NOMO-1 treated with dmso at 0.1 percent for 144 hours (cell line): ENCODE measurements around the gene SYP.

ENCODE experiments used
- DNase-seq: peaks from one replicate; lab custom pipeline; 2025; ENCODE audit not compliant: unreplicated experiment; lab: John Stamatoyannopoulos, UW

The SYP gene

GRCh38 chrX:49221868-49222267, 21.9 kb upstream of the SYP start:
- no peak for DNase-seq

DNA sequence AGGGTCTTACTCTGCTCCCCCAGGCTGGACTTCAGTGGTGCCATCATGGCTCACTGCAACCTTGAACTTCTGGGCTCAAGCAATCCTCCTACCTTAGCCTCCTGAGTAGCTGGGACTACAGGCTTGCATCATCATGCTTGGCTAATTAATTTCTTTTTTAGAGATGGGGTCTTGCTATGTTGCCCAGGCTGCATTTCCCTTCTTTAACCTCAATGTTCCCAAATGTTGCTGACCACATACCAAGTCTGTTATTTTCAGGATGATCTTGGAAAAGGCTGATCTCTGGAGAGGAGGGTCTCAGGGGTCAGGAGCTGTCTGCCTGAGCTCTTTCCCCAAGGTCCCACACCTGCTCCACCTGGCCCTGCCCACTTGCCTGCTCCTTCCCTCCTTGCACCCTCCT, 20.1 kb upstream of the SYP start:
- no peak for DNase-seq

- no peak for DNase-seq
These were observed 15.1 kb upstream of the SYP start for GRCh38 chrX:49214996-49215526.

DNA sequence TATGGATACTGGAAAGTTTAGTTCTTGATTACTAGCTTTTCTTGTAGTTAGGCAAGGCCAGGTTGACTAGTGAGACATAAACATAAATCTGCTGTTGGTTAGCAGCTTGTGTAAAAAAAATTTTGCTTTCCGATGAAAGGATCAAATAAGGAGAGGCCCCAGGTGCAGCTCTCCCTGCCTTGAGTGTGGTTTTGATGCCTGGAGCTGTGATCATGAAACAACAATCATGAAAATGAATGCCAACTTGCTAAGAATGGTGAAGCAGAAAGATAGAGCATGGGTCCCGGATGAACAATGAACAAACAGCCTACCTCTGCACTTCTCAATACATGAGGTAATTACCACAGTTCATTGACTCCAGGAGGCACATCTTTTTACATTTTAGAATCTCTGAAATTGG, 14.4 kb upstream of the SYP start:
- no peak for DNase-seq

- no peak for DNase-seq
These were observed 12.9 kb upstream of the SYP start for GRCh38 chrX:49212861-49213260.

GRCh38 chrX:49212209-49212608, 12.2 kb upstream of the SYP start:
- no peak for DNase-seq

DNA sequence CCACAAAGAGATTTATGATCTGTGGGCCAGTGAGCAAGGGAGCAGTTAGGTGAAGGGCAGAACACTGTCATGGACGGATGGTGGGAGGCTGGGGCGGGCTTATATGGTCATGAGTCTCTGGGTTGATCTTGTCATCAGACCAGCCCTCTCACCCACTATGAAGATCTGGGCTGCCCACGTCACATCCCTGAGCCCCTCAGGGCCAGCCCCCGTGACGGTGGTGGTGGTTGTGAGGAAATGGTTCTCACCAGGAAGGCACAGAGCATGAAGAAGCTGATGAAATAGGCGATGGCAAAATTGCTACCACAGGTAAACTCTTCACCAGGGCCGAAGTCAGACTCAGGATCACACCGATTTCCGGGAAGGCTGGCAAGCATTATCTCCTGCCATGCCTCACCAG, 11.1 kb upstream of the SYP start:
- no peak for DNase-seq

GRCh38 chrX:49210406-49210805, 10.4 kb upstream of the SYP start:
- no peak for DNase-seq

- DNase-seq: no peak
These were observed 9.7 kb upstream of the SYP start for GRCh38 chrX:49209434-49210251.

DNA sequence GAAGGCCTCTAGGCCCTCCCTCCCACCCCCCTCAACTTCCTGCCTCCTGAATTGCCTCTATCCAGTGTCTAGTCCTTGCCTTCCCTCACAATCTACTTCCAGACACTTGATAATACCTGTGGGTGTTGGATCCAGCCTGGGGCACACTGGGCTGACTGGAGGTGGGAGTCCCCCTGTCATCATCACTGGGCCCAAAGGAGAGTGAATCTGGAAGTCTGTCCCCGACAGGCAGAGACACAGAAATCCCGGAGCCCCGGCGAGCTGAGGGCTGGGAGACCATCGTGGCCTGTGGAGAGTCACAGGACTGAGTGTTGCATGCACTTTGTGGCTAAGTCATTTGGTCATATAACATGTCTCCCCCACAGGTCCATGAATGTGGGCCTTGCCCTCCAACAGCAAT, 8.4 kb upstream of the SYP start:
- no peak for DNase-seq

GRCh38 chrX:49206543-49206942, 6.5 kb upstream of the SYP start:
- DNase-seq: no peak

GRCh38 chrX:49205443-49205842, 5.5 kb upstream of the SYP start:
- DNase-seq: no peak

GRCh38 chrX:49204709-49205108, 4.7 kb upstream of the SYP start:
- DNase-seq: no peak

- no peak for DNase-seq
These were observed 4.0 kb upstream of the SYP start for GRCh38 chrX:49204017-49204416.

GRCh38 chrX:49203536-49203935, 3.5 kb upstream of the SYP start:
- DNase-seq: no peak

DNA sequence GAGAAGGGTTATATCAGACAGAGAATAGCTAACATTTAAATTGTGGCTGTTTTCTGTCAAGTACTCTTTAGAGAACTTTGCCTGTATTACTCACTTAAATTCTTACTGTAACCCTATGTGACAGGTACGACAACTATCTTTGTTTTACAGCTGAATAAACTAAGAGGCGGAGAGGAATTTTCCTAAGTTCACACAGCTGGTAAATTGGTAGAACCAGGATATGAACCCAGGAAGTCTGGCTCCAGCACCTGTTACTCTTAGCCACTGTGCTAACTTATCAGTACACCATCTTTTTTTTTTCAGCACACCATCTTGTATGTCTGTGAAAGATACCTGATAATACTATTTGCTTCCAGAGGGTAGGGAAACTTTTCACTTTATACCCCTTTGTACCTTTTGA, 2.0 kb upstream of the SYP start:
- DNase-seq: no peak

GRCh38 chrX:49199315-49199595, 738 bp downstream of the SYP start:
- DNase-seq: no peak

DNA sequence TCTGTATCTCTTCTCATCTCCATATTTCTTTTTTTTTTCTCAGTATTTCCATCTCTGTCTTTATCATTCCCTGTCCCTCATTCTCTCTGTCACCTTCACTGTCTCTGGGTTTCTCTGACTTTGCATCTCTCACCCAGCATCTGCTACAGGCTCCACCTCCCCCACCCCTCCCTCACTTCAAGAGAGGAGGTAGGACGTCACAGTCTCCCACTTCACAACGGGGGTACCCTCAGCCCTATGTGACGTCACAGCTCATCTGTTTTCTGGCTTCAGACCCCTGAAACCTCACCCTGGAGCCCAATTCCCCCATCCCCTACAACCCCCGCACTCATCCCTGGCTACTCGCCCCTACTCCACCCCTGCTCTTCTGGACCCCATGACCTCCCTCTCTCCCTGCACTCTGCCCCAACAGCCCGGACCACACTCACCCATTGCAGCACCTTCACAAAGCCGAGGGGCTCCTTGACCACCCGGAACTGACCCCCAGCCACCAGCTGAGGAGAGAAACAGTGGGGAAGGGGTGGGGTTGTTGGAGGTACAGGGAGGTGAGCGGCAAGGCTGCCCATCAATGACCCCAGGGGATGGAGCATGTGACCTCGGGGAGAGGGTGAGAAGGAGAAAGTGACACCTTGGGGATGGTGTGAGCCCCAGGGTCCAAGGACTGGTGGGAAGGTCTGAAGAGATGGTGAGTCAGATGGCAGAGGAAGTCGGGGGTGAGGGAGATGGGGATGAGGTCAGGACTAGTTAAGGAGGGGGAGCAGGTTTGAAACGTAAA, 1.3 kb downstream of the SYP start:
- DNase-seq: no peak

DNA sequence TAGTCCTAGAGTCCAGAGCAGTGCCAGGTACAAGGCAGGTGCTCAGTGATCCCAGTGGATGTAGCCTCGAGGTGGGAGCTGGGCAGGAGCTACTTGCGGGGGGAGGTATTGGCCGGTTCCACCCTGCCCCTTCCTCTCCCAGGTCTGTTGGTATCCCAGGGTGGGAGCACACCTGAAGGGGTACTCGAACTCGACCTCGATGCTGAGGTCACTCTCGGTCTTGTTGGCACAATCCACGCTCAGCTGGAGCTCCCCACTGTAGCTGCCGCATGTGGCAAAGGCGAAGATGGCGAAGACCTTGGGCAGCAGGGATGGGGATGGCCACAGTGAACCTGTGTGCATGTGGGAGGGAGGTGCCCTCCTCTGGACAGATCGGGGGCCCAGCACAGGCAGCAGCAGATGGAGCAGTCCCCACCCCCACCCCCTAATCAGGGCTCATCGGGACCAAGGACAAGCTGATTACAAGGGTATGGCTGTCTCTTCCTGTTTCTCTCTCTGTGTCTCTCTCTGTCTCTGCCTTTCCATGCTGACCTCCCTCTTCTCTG, 2.4 kb downstream of the SYP start:
- DNase-seq: no peak

DNA sequence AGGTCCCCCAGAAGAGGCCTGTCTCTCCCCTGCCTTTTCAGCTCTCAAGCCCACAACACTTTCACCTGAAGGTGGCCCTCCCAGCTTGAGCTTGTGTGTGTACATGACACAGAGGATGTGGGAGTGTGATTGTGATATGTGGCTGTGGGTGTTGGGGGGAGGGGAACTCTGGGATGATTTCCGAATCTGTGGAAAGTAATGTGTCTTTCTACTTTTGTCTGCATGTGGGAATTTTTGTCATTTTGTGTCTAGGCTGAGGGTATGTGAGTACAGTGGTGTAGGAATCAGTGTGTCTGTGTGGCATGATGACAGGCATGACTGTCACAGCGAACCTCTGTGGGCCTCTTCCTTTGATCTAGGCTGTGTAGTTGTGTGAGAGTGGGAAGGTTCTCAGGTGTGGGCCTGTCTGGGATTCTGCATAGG, 6.4 kb downstream of the SYP start:
- DNase-seq: no peak

DNA sequence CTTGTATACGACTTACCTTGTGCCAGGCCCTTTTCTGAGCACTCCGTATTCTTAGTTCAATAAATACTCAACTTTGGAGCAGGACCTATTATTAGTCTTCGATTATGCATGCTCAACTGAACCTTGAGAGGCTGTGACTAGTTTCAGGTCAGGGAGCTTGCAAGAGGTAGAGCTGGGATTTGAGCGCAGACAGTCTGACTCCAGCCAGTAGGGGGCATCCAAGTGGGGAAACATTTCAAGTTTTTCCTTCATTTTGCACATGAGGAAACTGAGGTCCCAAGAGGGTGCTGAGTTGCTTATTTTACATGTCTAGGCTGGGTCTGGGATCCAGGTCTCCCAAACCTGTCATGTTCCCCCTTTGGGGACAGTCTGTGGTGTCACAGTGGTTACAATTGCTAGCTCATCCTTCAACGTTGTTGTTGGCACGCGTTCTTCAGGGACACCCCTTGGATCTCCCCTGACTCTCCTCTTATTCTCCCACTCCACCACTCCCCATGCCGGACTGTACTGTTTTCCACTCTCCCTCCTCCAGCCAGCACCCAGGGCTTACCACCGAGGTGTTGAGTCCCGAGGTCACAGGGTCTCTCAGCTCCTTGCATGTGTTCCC, 7.2 kb downstream of the SYP start:
- no peak for DNase-seq

DNA sequence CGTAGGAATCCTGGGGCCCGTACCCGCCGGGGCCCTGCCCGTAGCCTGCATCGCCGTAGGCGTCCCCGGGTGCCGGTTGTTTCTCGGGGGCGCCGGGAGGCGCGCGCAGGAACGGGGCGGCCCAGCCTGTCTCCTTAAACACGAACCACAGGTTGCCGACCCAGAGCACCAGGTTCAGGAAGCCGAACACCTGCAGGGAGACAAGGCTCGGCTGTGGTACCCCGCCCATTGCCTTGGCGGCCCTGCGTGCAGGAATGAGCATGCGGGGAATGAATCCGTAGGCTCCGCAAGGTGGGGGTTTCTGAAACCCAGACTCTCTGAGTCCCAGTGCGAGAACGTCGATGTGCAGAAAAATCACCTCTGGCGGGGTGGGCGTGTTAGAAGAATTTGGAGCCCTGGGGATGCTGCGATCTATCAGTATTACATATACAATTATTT, 8.4 kb downstream of the SYP start:
- DNase-seq: no peak
